ENCODE data around the gene GRIA1. TPM values are rescaled to one million over a fixed set of nuclear protein-coding genes. Genes with fewer than 3 reads are reported as not detected.
A peak's percentile ranks its signal among the peaks of the same experiment; 100 is the strongest.
"Not testable (repeated sequence)": the region's sequence is repeated elsewhere in the genome, so short reads cannot be mapped to it uniquely, and the experiment has no call there.

Gene GRIA1
- total and polyA plus RNA-seq, 2 of the 4 experiments (the other 2 are of a cell fraction) = 0.48 to 1.3 TPM

- no TSS peak for BruUV-seq (replicated peaks)
- ChIA-PET CTCF (no interaction called here), POLR2A (ENCODE audit: unreplicated experiment) (no interaction called here)
- H2BK15ac ChIP-seq (ENCODE audit: low read depth, low read length) = no peak overlapping the region
- no peak overlapping the region for H3K9ac ChIP-seq (ENCODE audit: low read depth, low read length)
- no peaks in the 10 kb centered on the region for H3K4me1 ChIP-seq (ENCODE audit: control insufficient read depth, insufficient read depth, low read length)
- no peak overlapping the region for H3K23ac ChIP-seq (ENCODE audit: low read depth, low read length)
- H3K4ac ChIP-seq (ENCODE audit: low read depth, low read length) = no peak overlapping the region
- TF ChIP-seq NFE2L2 (IDR thresholded peaks at IDR 0.05; ENCODE audit: low read depth, low read length) = no peak
- TF ChIP-seq SMC3 (IDR thresholded peaks at IDR 0.05; ENCODE audit: low read depth, low read length) = no peak
- no peak for TF ChIP-seq FOS (IDR thresholded peaks at IDR 0.05; ENCODE audit: low read depth, low read length)
- TF ChIP-seq RAD21 (IDR thresholded peaks at IDR 0.05; ENCODE audit: low read length) = no peak
- no peak for TF ChIP-seq MAZ (IDR thresholded peaks at IDR 0.05; ENCODE audit: borderline replicate concordance, low read depth, low read length)
- no peak for TF ChIP-seq ELK1 (IDR thresholded peaks at IDR 0.05; ENCODE audit: borderline replicate concordance, low read depth, low read length)
- 0 out of 2 replicates have a peak, but pooled peaks have one; percentile 1 for TF ChIP-seq CEBPB (IDR thresholded peaks at IDR 0.05; ENCODE audit: low read depth, low read length)
- no peak overlapping the region for H3K4me2 ChIP-seq (ENCODE audit: low read depth, low read length)
- in situ Hi-C loops (cut with MboI; ENCODE audit: low sequenced_read_pairs) (no loop called here), intact Hi-C loops (cut with micrococcal nuclease) (loop anchor here (1.0 kb wide), 1 partner anchor 39 kb away; no protein-coding TSS in a partner anchor), dilution Hi-C loops (cut with HindIII; ENCODE audit: low sequenced_read_pairs, unreplicated experiment) (no loop called here)
- DNase-seq (no peak), ATAC-seq (ENCODE audit: low read depth) (no peak)
- H3K79me1 ChIP-seq (ENCODE audit: low read depth in 1 of 2, low read length in 2 of 2) = no peaks in the 10 kb centered on the region
- no peak overlapping the region for H2BK20ac ChIP-seq (ENCODE audit: low read depth, low read length)
- no peaks in the 10 kb centered on the region for H3K9me1 ChIP-seq (ENCODE audit: insufficient read depth, low read length)
- H3K4me3 ChIP-seq (ENCODE audit: insufficient read depth, low read depth, low read length) = no peak overlapping the region
- no peak overlapping the region for H4K8ac ChIP-seq (ENCODE audit: low read depth in 2 of 2, low read length in 2 of 2)
- no peaks in the 10 kb centered on the region for H4K20me1 ChIP-seq (ENCODE audit: insufficient read depth, low read length)
- H2AFZ ChIP-seq (replicated peaks; ENCODE audit: low read length, poor library complexity) = no peak overlapping the region
- no peaks in the 10 kb centered on the region for H3K36me3 ChIP-seq (ENCODE audit: control insufficient read depth, insufficient read depth, low read length)
- no peak overlapping the region for H3K27ac ChIP-seq (ENCODE audit: insufficient read depth, low read length)
- H3K18ac ChIP-seq (ENCODE audit: low read depth, low read length) = no peak overlapping the region
- no peak overlapping the region for H2BK120ac ChIP-seq (ENCODE audit: low read depth, low read length)
- no peak overlapping the region for H4K91ac ChIP-seq (ENCODE audit: insufficient read depth, low read depth, low read length)
- no peak overlapping the region for H2AK9ac ChIP-seq (replicated peaks; ENCODE audit: low read depth, low read length, poor library complexity)
- H3K27me3 ChIP-seq (ENCODE audit: control insufficient read depth, insufficient read depth, low read length) = no peaks in the 10 kb centered on the region; the same call in 1 of the 2 replicates
- H3K56ac ChIP-seq (ENCODE audit: extremely low read depth, insufficient read depth, low read length) = no peak overlapping the region
- H4K5ac ChIP-seq (ENCODE audit: low read depth, low read length) = no peak overlapping the region
- H3K9me3 ChIP-seq (ENCODE audit: control insufficient read depth, insufficient read depth, low read length) = no peaks in the 10 kb centered on the region
- H2BK5ac ChIP-seq (ENCODE audit: low read depth, low read length, poor library complexity, severe bottlenecking) = no peak overlapping the region
- WGBS, 2 experiments (ENCODE audit: extremely low coverage in 2 of 2, insufficient read length in 1 of 2) = 0% methylated on average over 1 of the region's 4 CpGs; no CpG with 5 or more reads in 1 of the 2 experiments
- H2AK5ac ChIP-seq (ENCODE audit: low read depth, low read length) = no peak overlapping the region
- H3K14ac ChIP-seq (replicated peaks; ENCODE audit: low read depth, low read length) = no peak overlapping the region
These were observed 369.9 kb downstream of the GRIA1 start for GRCh38 chr5:153860195-153860886.

DNA sequence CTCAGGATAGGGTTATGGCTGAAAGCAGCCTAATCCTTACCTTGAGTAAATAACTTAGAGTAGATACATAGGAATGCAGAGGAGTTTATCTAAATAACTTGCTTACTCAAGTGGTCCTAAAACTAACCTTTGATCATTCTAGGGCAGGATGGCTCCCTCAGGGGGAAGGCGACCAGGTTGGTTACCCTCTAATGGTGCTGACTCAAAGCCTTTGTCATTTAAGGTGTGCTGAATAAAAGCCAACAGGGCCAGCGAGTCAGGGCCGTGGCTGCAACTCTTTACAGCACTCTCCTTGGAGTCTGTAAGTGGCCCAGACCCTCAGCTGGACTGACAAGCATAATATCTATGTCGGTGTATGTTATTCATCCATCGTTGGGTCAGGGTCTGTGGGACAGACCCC lies 372.4 kb downstream of the GRIA1 start:
- POLR2A ChIA-PET (ENCODE audit: unreplicated experiment); H3K9ac ChIP-seq (ENCODE audit: low read depth, low read length); H2AK5ac ChIP-seq (ENCODE audit: low read depth, low read length); H3K9me1 ChIP-seq (ENCODE audit: insufficient read depth, low read length); H3K9me3 ChIP-seq (ENCODE audit: control insufficient read depth, insufficient read depth, low read length); in situ Hi-C loops (cut with MboI; ENCODE audit: low sequenced_read_pairs); H4K8ac ChIP-seq (ENCODE audit: low read depth in 2 of 2, low read length in 2 of 2); H3K4me1 ChIP-seq (ENCODE audit: control insufficient read depth, insufficient read depth, low read length); H3K4me3 ChIP-seq (ENCODE audit: insufficient read depth, low read depth, low read length); ATAC-seq (ENCODE audit: low read depth); H3K4me2 ChIP-seq (ENCODE audit: low read depth, low read length); H3K4ac ChIP-seq (ENCODE audit: low read depth, low read length); H2BK120ac ChIP-seq (ENCODE audit: low read depth, low read length); H2AFZ ChIP-seq (replicated peaks; ENCODE audit: low read length, poor library complexity); H3K27me3 ChIP-seq (ENCODE audit: control insufficient read depth, insufficient read depth, low read length); H4K20me1 ChIP-seq (ENCODE audit: insufficient read depth, low read length); H4K91ac ChIP-seq (ENCODE audit: insufficient read depth, low read depth, low read length); H3K36me3 ChIP-seq (ENCODE audit: control insufficient read depth, insufficient read depth, low read length); dilution Hi-C loops (cut with HindIII; ENCODE audit: low sequenced_read_pairs, unreplicated experiment); H2BK15ac ChIP-seq (ENCODE audit: low read depth, low read length); H3K23ac ChIP-seq (ENCODE audit: low read depth, low read length); H3K18ac ChIP-seq (ENCODE audit: low read depth, low read length); BruUV-seq (replicated peaks); intact Hi-C loops (cut with micrococcal nuclease); H2BK5ac ChIP-seq (ENCODE audit: low read depth, low read length, poor library complexity, severe bottlenecking); H3K56ac ChIP-seq (ENCODE audit: extremely low read depth, insufficient read depth, low read length); DNase-seq; H4K5ac ChIP-seq (ENCODE audit: low read depth, low read length); H3K27ac ChIP-seq (ENCODE audit: insufficient read depth, low read length); H2AK9ac ChIP-seq (replicated peaks; ENCODE audit: low read depth, low read length, poor library complexity); H2BK20ac ChIP-seq (ENCODE audit: low read depth, low read length); H3K14ac ChIP-seq (replicated peaks; ENCODE audit: low read depth, low read length); H3K79me1 ChIP-seq (ENCODE audit: low read depth in 1 of 2, low read length in 2 of 2): not testable (repeated sequence)
- CTCF ChIA-PET = interaction anchor here (1.3 kb wide), 1 partner anchor 15 kb away, joined by 3 read pairs; no protein-coding TSS in a partner anchor
- WGBS, 2 experiments (ENCODE audit: extremely low coverage in 2 of 2, insufficient read length in 1 of 2) = 25% methylated on average over 2 of the region's 5 CpGs; no CpG with 5 or more reads in 1 of the 2 experiments
